Gastrocnemius medialis (tissue), 4 donors: ENCODE results near the gene TRIM45.

ENCODE experiments used
- POLR2A ChIP-seq, 2 donors: fragments of 450-650 bp; IDR thresholded peaks; one replicate each; pipeline ENCODE4 v1.6.1; 2017; ENCODE audit warnings: antibody characterized with exemption in 2 of 2, mild to moderate bottlenecking in 2 of 2, moderate library complexity in 2 of 2
- TF ChIP-seq, protein P1 (sequence below), 5 experiments: fragments of 450-650 bp in 3 of 5; fragments of 200-600 bp in 2 of 5; sonication (generic) in 2 of 5; IDR thresholded peaks in 4 of 5; conservative IDR thresholded peaks in 1 of 5; 1 replicate in 4 of 5; 2 replicates in 1 of 5; pipeline ENCODE4 v1.5.1; 2016 to 2019; ENCODE audit warnings: antibody characterized with exemption in 5 of 5, mild to moderate bottlenecking in 3 of 5, moderate library complexity in 3 of 5

DNA sequence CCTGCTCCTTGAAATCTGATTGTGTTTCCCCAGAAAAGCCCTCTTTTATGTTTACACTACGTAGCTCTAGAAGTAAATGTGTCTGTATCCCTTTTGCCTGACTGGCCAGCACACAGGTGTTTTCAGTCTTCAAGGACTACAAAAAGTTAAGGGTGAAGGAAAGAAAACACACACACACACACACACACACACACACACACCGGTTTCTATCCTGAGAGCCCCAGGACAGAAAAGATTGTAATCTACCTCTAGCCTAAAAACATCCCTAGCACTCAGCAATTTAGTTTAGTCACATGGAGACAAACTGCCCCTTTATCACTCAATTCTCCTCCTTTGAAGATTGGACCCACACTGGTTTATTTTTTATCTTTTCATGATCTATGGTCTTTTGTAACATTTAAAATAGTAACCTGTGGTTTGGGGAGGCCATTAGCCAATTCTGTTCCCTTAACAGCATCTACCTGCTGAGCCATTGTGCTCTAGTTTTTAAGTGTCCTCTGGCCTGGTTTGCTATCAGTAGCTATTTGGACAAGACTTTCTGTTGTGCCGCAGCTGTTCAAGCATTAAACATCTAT is 15.8 kb upstream of the TRIM45 start:
- TF ChIP-seq, protein P1, sequence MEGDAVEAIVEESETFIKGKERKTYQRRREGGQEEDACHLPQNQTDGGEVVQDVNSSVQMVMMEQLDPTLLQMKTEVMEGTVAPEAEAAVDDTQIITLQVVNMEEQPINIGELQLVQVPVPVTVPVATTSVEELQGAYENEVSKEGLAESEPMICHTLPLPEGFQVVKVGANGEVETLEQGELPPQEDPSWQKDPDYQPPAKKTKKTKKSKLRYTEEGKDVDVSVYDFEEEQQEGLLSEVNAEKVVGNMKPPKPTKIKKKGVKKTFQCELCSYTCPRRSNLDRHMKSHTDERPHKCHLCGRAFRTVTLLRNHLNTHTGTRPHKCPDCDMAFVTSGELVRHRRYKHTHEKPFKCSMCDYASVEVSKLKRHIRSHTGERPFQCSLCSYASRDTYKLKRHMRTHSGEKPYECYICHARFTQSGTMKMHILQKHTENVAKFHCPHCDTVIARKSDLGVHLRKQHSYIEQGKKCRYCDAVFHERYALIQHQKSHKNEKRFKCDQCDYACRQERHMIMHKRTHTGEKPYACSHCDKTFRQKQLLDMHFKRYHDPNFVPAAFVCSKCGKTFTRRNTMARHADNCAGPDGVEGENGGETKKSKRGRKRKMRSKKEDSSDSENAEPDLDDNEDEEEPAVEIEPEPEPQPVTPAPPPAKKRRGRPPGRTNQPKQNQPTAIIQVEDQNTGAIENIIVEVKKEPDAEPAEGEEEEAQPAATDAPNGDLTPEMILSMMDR (IDR thresholded peaks at IDR 0.05 in 4 of 5, conservative IDR thresholded peaks at IDR 0.05 in 1 of 5): no peak
- TF ChIP-seq POLR2A (IDR thresholded peaks at IDR 0.05): no peak
